Smooth muscle cell (in vitro differentiated cells): Measurements from ENCODE around the gene EXOC6. TPM values are rescaled to one million over a fixed set of nuclear protein-coding genes. Genes with fewer than 3 reads are reported as not detected.

Source experiments
- DNase-seq: peaks from one replicate; lab custom pipeline; 2025; ENCODE audit not compliant: unreplicated experiment; lab: John Stamatoyannopoulos, UW
- H2AFZ ChIP-seq: fragments of 200-600 bp; sonication (generic); 2 replicates; pipeline ENCODE4 v1.6.0; 2016; ENCODE audit warnings: antibody characterized with exemption, low read depth, mild to moderate bottlenecking
- H3F3A ChIP-seq: fragments of 200-600 bp; sonication (generic); 2 replicates; pipeline ENCODE4 v1.6.0; 2017; ENCODE audit warnings: antibody characterized with exemption, low read depth
- H3K27ac ChIP-seq: fragments of 200-600 bp; sonication (generic); 2 replicates; pipeline ENCODE4 v1.5.1; 2016; ENCODE audit warnings: low read depth, mild to moderate bottlenecking
- H3K27me3 ChIP-seq: fragments of 200-600 bp; sonication (generic); 2 replicates; pipeline ENCODE4 v1.6.1; 2016; ENCODE audit warnings: low read depth, mild to moderate bottlenecking
- H3K36me3 ChIP-seq: fragments of 200-600 bp; sonication (generic); 2 replicates; pipeline ENCODE4 v1.5.1; 2016; ENCODE audit warnings: low read depth
- H3K4me1 ChIP-seq: fragments of 200-600 bp; sonication (generic); 2 replicates; pipeline ENCODE4 v1.5.1; 2016; ENCODE audit warnings: low read depth
- H3K4me2 ChIP-seq: fragments of 200-600 bp; sonication (generic); 2 replicates; pipeline ENCODE4 v1.6.0; 2016; ENCODE audit warnings: mild to moderate bottlenecking
- H3K4me3 ChIP-seq: fragments of 200-600 bp; sonication (generic); 2 replicates; pipeline ENCODE4 v1.5.1; 2016; ENCODE audit warnings: mild to moderate bottlenecking
- H3K79me2 ChIP-seq: fragments of 200-600 bp; sonication (generic); 2 replicates; pipeline ENCODE4 v1.6.0; 2016; ENCODE audit warnings: low read depth, mild to moderate bottlenecking
- H3K9ac ChIP-seq: fragments of 200-600 bp; sonication (generic); 2 replicates; pipeline ENCODE4 v1.6.0; 2016; ENCODE audit warnings: low read depth
- H3K9me3 ChIP-seq: fragments of 200-600 bp; sonication (generic); replicated peaks from 2 replicates; pipeline ENCODE4 v1.5.1; 2016; ENCODE audit warnings: low read depth
- H4K20me1 ChIP-seq: fragments of 200-600 bp; sonication (generic); 2 replicates; pipeline ENCODE4 v1.6.0; 2016; ENCODE audit warnings: low read depth
- CTCF ChIP-seq: fragments of 200-600 bp; sonication (generic); IDR thresholded peaks from 2 replicates; pipeline ENCODE4 v1.5.1; 2017; ENCODE audit warnings: borderline replicate concordance, mild to moderate bottlenecking, antibody characterized with exemption; ENCODE audit not compliant: insufficient read depth, poor library complexity, severe bottlenecking
- WGBS: methylation state at CpG from one replicate; pipeline ENCODE4 v1.1.7; 2016; ENCODE audit warnings: low lambda C conversion rate; 5-methylcytosine and 5-hydroxymethylcytosine counted together
- polyA plus RNA-seq: library from polyadenylated mRNA; unstranded; fragments of >200 nt; fragmentation: Nextera tagmentation; extraction: Ambion mirVana; gene quantifications from 2 replicates; pipeline ENCODE4 v1.2.1, GENCODE V29; 2016
- total RNA-seq: library from RNA; depleted of rRNA; stranded (reverse); fragments of >200 nt; gene quantifications from 2 replicates; pipeline ENCODE4 v1.2.3, GENCODE V29; 2014

EXOC6 gene
- total and polyA plus RNA-seq, 2 experiments from 2014 or later, result 1.7 to 5.2 TPM

GRCh38 chr10:93064874-93065660 lies 216.7 kb downstream of the EXOC6 start:
- no peak overlapping the region for H3K9ac ChIP-seq
- peaks cover 100% of the 10 kb centered on the region for H3K27me3 ChIP-seq
- H4K20me1 ChIP-seq, result no peaks in the 10 kb centered on the region
- no peak overlapping the region for H3K27ac ChIP-seq
- no peak overlapping the region for H2AFZ ChIP-seq
- TF ChIP-seq CTCF, result no peak
- H3K9me3 ChIP-seq, result no peaks in the 10 kb centered on the region
- H3K36me3 ChIP-seq, result no peaks in the 10 kb centered on the region
- H3K4me2 ChIP-seq, result peak overlapping the region; percentile 78
- no peaks in the 10 kb centered on the region for H3K79me2 ChIP-seq
- no peaks in the 10 kb centered on the region for H3K4me1 ChIP-seq
- peak overlapping the region; percentile 16 for H3K4me3 ChIP-seq
- 62% methylated on average over 12 of the region's 12 CpGs for WGBS
- DNase-seq, result no peak
- no peaks in the 10 kb centered on the region for H3F3A ChIP-seq

GRCh38 chr10:93065675-93066543 lies 217.6 kb downstream of the EXOC6 start:
- Histone ChIP-seq H3K4me2 (peak overlapping the region; percentile 78), H3K4me3 (peak overlapping the region; percentile 16), H3K36me3 (no peaks in the 10 kb centered on the region), H3K27ac (no peak overlapping the region), H3K9ac (no peak overlapping the region), H3K4me1 (no peaks in the 10 kb centered on the region), H3K27me3 (peaks cover 100% of the 10 kb centered on the region), H3K79me2 (no peaks in the 10 kb centered on the region), H3F3A (no peaks in the 10 kb centered on the region), H2AFZ (no peak overlapping the region), H3K9me3 (no peaks in the 10 kb centered on the region), H4K20me1 (no peaks in the 10 kb centered on the region)
- WGBS, result 21% methylated on average over 77 of the region's 81 CpGs
- DNase-seq, result no peak
- TF ChIP-seq CTCF, result no peak

GRCh38 chr10:93066544-93066913 lies 218.2 kb downstream of the EXOC6 start:
- TF ChIP-seq CTCF, result no peak
- no peak overlapping the region for H3K9ac ChIP-seq
- peaks cover 100% of the 10 kb centered on the region for H3K27me3 ChIP-seq
- no peak overlapping the region for H3K4me2 ChIP-seq
- H3K4me1 ChIP-seq, result peaks cover 3% of the 10 kb centered on the region
- no peak for DNase-seq
- no peaks in the 10 kb centered on the region for H3F3A ChIP-seq
- H3K4me3 ChIP-seq, result no peak overlapping the region
- H3K79me2 ChIP-seq, result no peaks in the 10 kb centered on the region
- no peaks in the 10 kb centered on the region for H3K9me3 ChIP-seq
- H3K36me3 ChIP-seq, result no peaks in the 10 kb centered on the region
- H2AFZ ChIP-seq, result no peak overlapping the region
- WGBS, result 37% methylated on average over 11 of the region's 11 CpGs
- no peaks in the 10 kb centered on the region for H4K20me1 ChIP-seq
- no peak overlapping the region for H3K27ac ChIP-seq
